H1 (cell line): ENCODE measurements around the gene FBXO8. TPM values are rescaled to one million over a fixed set of nuclear protein-coding genes. Genes with fewer than 3 reads are reported as not detected.

Experiments
- CTCF ChIA-PET: fragments of 300-600 bp; sonication (Branson Sonifier 250); formaldehyde crosslinking; loops from one replicate; lab custom pipeline; 2021; ENCODE audit not compliant: partially characterized antibody; lab: Charles Lee
- POLR2A ChIA-PET: fragments of 300-600 bp; sonication (Branson Sonifier 250); formaldehyde crosslinking; loops from one replicate; lab custom pipeline; 2021; ENCODE audit warnings: inconsistent platforms; ENCODE audit not compliant: partially characterized antibody; lab: Charles Lee
- DNase-seq, 2 experiments: peaks; one replicate each; pipeline versions ENCODE4 v3.0.0 to v3.0.0-alpha.2; 2010 to 2022; ENCODE audit warnings: low spot score in 2 of 2, low read depth in 1 of 2, mixed read lengths in 1 of 2
- FAIRE-seq: peaks from 2 replicates; lab custom pipeline; 2011; peaks lifted over from hg19 to GRCh38; lab: Jason Lieb, UNC
- H2AFZ ChIP-seq: 2 replicates; pipeline ENCODE4 v1.8.1; 2012; ENCODE audit warnings: low read length, inconsistent platforms
- H2AK5ac ChIP-seq: 2 replicates; pipeline ENCODE4 v1.6.1; 2013; ENCODE audit warnings: low read depth, low read length
- H2BK120ac ChIP-seq: replicated peaks from 2 replicates; pipeline ENCODE3; 2013; ENCODE audit warnings: low read depth, low read length, inconsistent platforms
- H2BK12ac ChIP-seq: 2 replicates; pipeline ENCODE4 v1.6.1; 2013; ENCODE audit warnings: low read depth, low read length
- H2BK15ac ChIP-seq: 2 replicates; pipeline ENCODE4 v1.6.1; 2013; ENCODE audit warnings: low read length
- H2BK20ac ChIP-seq: 2 replicates; pipeline ENCODE4 v1.6.1; 2013; ENCODE audit warnings: low read length
- H2BK5ac ChIP-seq: 2 replicates; pipeline ENCODE4 v1.6.1; 2013; ENCODE audit warnings: low read depth, low read length
- H3K14ac ChIP-seq: 2 replicates; pipeline ENCODE4 v1.6.1; 2013; ENCODE audit warnings: inconsistent platforms; ENCODE audit not compliant: insufficient read length
- H3K18ac ChIP-seq: 2 replicates; pipeline ENCODE4 v1.6.1; 2013; ENCODE audit warnings: low read length; ENCODE audit errors: extremely low read depth
- H3K23ac ChIP-seq: 2 replicates; pipeline ENCODE4 v1.6.1; 2013; ENCODE audit warnings: inconsistent platforms; ENCODE audit not compliant: insufficient read length
- H3K23me2 ChIP-seq: 2 replicates; pipeline ENCODE4 v1.6.1; 2013; ENCODE audit warnings: low read depth, low read length
- H3K27ac ChIP-seq: 2 replicates; pipeline ENCODE4 v1.6.1; 2011; ENCODE audit warnings: low read depth, low read length, inconsistent platforms
- H3K27me3 ChIP-seq, 4 experiments: replicated peaks in 1 of 4; 1 replicate in 1 of 4; 2 replicates in 3 of 4; pipeline versions ENCODE4 v1.6.1 to v1.8.1; 2011 to 2013; ENCODE audit warnings: low read length in 3 of 4, mild to moderate bottlenecking in 3 of 4, inconsistent platforms in 2 of 4, mixed read lengths in 2 of 4, moderate library complexity in 1 of 4; ENCODE audit not compliant: control insufficient read depth in 3 of 4, insufficient read depth in 3 of 4; ENCODE audit errors: extremely low read depth in 1 of 4
- H3K36me3 ChIP-seq, 4 experiments: 2 replicates each; pipeline versions ENCODE4 v1.6.1 to v1.8.1; 2011 to 2013; ENCODE audit warnings: mild to moderate bottlenecking in 4 of 4, low read length in 3 of 4, moderate library complexity in 2 of 4, control low read depth in 1 of 4, inconsistent platforms in 1 of 4; ENCODE audit not compliant: insufficient read depth in 4 of 4, control insufficient read depth in 2 of 4
- H3K4ac ChIP-seq: replicated peaks from 2 replicates; pipeline ENCODE3; 2013; ENCODE audit warnings: low read length, low read depth, mixed read lengths, inconsistent platforms; ENCODE audit not compliant: insufficient read length
- H3K4me1 ChIP-seq, 4 experiments: replicated peaks in 1 of 4; 1 replicate in 1 of 4; 2 replicates in 3 of 4; pipeline versions ENCODE4 v1.6.1 to v1.8.1; 2011 to 2013; ENCODE audit warnings: low read length in 3 of 4, inconsistent platforms in 2 of 4, mixed read lengths in 1 of 4; ENCODE audit not compliant: insufficient read depth in 4 of 4, control insufficient read depth in 3 of 4
- H3K4me2 ChIP-seq, 2 experiments: 2 replicates each; pipeline versions ENCODE4 v1.6.1 to v1.8.1; 2011 to 2013; ENCODE audit warnings: low read depth in 2 of 2, low read length in 2 of 2, control low read depth in 1 of 2, inconsistent platforms in 1 of 2, mild to moderate bottlenecking in 1 of 2; ENCODE audit not compliant: insufficient read depth in 1 of 2
- H3K4me3 ChIP-seq, 4 experiments: fragments of 200-600, 300-600 bp in 1 of 4; sonication (generic), shearing (Covaris generic), sonication (Bioruptor Twin) in 1 of 4; 2 replicates each; pipeline versions ENCODE4 v1.5.1 to v1.8.1; 2011 to 2016; ENCODE audit warnings: low read length in 4 of 4, low read depth in 3 of 4, control low read depth in 2 of 4, inconsistent platforms in 2 of 4, mild to moderate bottlenecking in 2 of 4, mixed read lengths in 1 of 4, moderate library complexity in 1 of 4; ENCODE audit not compliant: insufficient read depth in 2 of 4; ENCODE audit errors: extremely low read depth in 1 of 4
- H3K56ac ChIP-seq: replicated peaks from 2 replicates; pipeline ENCODE3; 2013; ENCODE audit warnings: low read depth, mild to moderate bottlenecking, mixed read lengths, low read length, inconsistent platforms; ENCODE audit not compliant: insufficient read length
- H3K79me1 ChIP-seq: 2 replicates; pipeline ENCODE4 v1.6.1; 2013; ENCODE audit warnings: low read depth, low read length, control low read depth
- H3K79me2 ChIP-seq, 2 experiments: 2 replicates each; pipeline versions ENCODE4 v1.6.1 to v1.8.1; 2012 to 2013; ENCODE audit warnings: low read length in 2 of 2, mild to moderate bottlenecking in 2 of 2, inconsistent platforms in 1 of 2; ENCODE audit not compliant: insufficient read depth in 2 of 2, control insufficient read depth in 1 of 2
- H3K9ac ChIP-seq, 4 experiments: replicated peaks in 1 of 4; 1 replicate in 1 of 4; 2 replicates in 3 of 4; pipeline versions ENCODE4 v1.6.1 to v1.8.1; 2011 to 2013; ENCODE audit warnings: low read depth in 3 of 4, low read length in 3 of 4, control low read depth in 2 of 4, mild to moderate bottlenecking in 2 of 4, moderate library complexity in 2 of 4, inconsistent platforms in 1 of 4; ENCODE audit errors: extremely low read depth in 1 of 4
- H3K9me3 ChIP-seq, 2 experiments: 2 replicates each; pipeline versions ENCODE4 v1.6.1 to v1.8.1; 2012 to 2013; ENCODE audit warnings: mild to moderate bottlenecking in 2 of 2, moderate library complexity in 2 of 2, control low read depth in 1 of 2, inconsistent platforms in 1 of 2, low read depth in 1 of 2, low read length in 1 of 2, mixed read lengths in 1 of 2; ENCODE audit not compliant: insufficient read depth in 2 of 2
- H4K20me1 ChIP-seq, 2 experiments: replicated peaks in 1 of 2; 2 replicates each; pipeline versions ENCODE3 to v1.8.1; 2011 to 2013; ENCODE audit warnings: inconsistent platforms in 2 of 2, low read length in 2 of 2, mild to moderate bottlenecking in 1 of 2; ENCODE audit not compliant: insufficient read depth in 2 of 2, control insufficient read depth in 1 of 2
- H4K5ac ChIP-seq: 2 replicates; pipeline ENCODE4 v1.6.1; 2013; ENCODE audit warnings: low read length, low read depth, mixed read lengths, inconsistent platforms; ENCODE audit not compliant: insufficient read length
- H4K8ac ChIP-seq: 2 replicates; pipeline ENCODE4 v1.8.0; 2013; ENCODE audit warnings: mild to moderate bottlenecking, moderate library complexity, low read length, inconsistent platforms; ENCODE audit not compliant: insufficient read depth; ENCODE audit errors: extremely low read depth
- H4K91ac ChIP-seq: replicated peaks from 2 replicates; pipeline ENCODE3; 2013; ENCODE audit warnings: low read length, mixed read lengths, inconsistent platforms; ENCODE audit not compliant: insufficient read length
- BACH1 ChIP-seq: IDR thresholded peaks from 2 replicates; pipeline ENCODE4 v1.6.1; 2012; ENCODE audit warnings: low read length, improper control_type of control experiment
- CBX8 ChIP-seq: fragments of 300-800, 300-1000 bp; sonication (generic); IDR thresholded peaks from 2 replicates; pipeline ENCODE4 v1.7.1; 2016; ENCODE audit warnings: low read depth, low read length, borderline replicate concordance
- JUND ChIP-seq: IDR thresholded peaks from 2 replicates; pipeline ENCODE4 v1.6.1; 2011; ENCODE audit warnings: mild to moderate bottlenecking, improper control_type of control experiment, low read length
- SRF ChIP-seq: IDR thresholded peaks from 2 replicates; pipeline ENCODE4 v1.6.1; 2011; ENCODE audit warnings: mild to moderate bottlenecking, low read depth, low read length, moderate library complexity
- WGBS, 2 experiments: shearing (Covaris generic) in 1 of 2; methylation state at CpG; one replicate each; pipeline versions ENCODE4 v1.1.6 to v1.1.7; 2013 to 2015; ENCODE audit warnings: low lambda C conversion rate in 2 of 2, mixed read lengths in 2 of 2, inconsistent platforms in 1 of 2, low coverage in 1 of 2, missing lambda C conversion rate in 1 of 2; ENCODE audit not compliant: insufficient replicate concordance in 2 of 2, insufficient coverage in 1 of 2, insufficient read length in 1 of 2; ENCODE audit errors: extremely low coverage in 1 of 2, missing lambda C conversion rate in 1 of 2; 5-methylcytosine and 5-hydroxymethylcytosine counted together
- polyA plus RNA-seq, 7 experiments: library from polyadenylated mRNA; depleted of rRNA in 3 of 7; stranded (reverse) in 5 of 7; unstranded in 2 of 7; fragments of >200 nt in 5 of 7; fragments of 200-250 nt in 2 of 7; gene quantifications; 1 replicate in 5 of 7; 2 replicates in 1 of 7; 4 replicates in 1 of 7; pipeline versions ENCODE4 v1.2.1 to v1.2.3, GENCODE V29; 2011 to 2013; ENCODE audit warnings: missing spikeins in 2 of 7, mixed read lengths in 2 of 7
- total RNA-seq: library from RNA; stranded (reverse); fragmentation: NEBNext Ultra II Directional; extraction: Animal tissue kit (Norgen Biotek cat#: 25700); gene quantifications from 2 replicates; pipeline ENCODE4 v1.2.1, GENCODE V29; 2021

The FBXO8 gene
- total and polyA plus RNA-seq, 2 of the 8 experiments (the other 6 are each of a cell fraction or from before 2014, with no cell fraction given) = 5.1 to 7.5 TPM

GRCh38 chr4:174252412-174252811 lies 31.1 kb downstream of the FBXO8 start:
- no peaks in the 10 kb centered on the region for H3K9me3 ChIP-seq
- H3K18ac ChIP-seq = no peak overlapping the region
- no peak overlapping the region for H2BK15ac ChIP-seq
- WGBS, 2 experiments = 50% methylated on average over 2 of the region's 2 CpGs; no CpG with 5 or more reads in 1 of the 2 experiments
- H3K27ac ChIP-seq = no peak overlapping the region
- no peak overlapping the region for H3K9ac ChIP-seq
- H3K79me2 ChIP-seq = no peaks in the 10 kb centered on the region
- H3K79me1 ChIP-seq = no peaks in the 10 kb centered on the region
- no peak overlapping the region for H4K91ac ChIP-seq
- no peak overlapping the region for H2BK20ac ChIP-seq
- H4K20me1 ChIP-seq = no peaks in the 10 kb centered on the region
- peaks cover 0 to 1% (median 0%) of the 10 kb centered on the region in 4 experiments; a peak in 1 of 7 replicates for H3K27me3 ChIP-seq
- DNase-seq (no peak), FAIRE-seq (no peak)
- no peak overlapping the region for H2AFZ ChIP-seq
- no peak overlapping the region for H4K8ac ChIP-seq
- H2BK12ac ChIP-seq = no peak overlapping the region
- ChIA-PET CTCF (interaction anchor here (1.3 to 1.7 kb wide), 2 partner anchors 18 to 30 kb away, joined by 3 to 6 read pairs; no protein-coding TSS in a partner anchor), POLR2A (no interaction called here)
- H3K4me2 ChIP-seq = no peak overlapping the region
- no peaks in the 10 kb centered on the region for H3K4me1 ChIP-seq
- H2BK5ac ChIP-seq = no peak overlapping the region
- no peak overlapping the region for H3K56ac ChIP-seq
- H2AK5ac ChIP-seq = no peak overlapping the region
- H3K14ac ChIP-seq = no peak overlapping the region
- no peak overlapping the region for H3K4me3 ChIP-seq
- no peak overlapping the region for H4K5ac ChIP-seq
- no peak for TF ChIP-seq BACH1
- no peak for TF ChIP-seq SRF
- no peak for TF ChIP-seq CBX8
- TF ChIP-seq JUND = no peak
- H3K4ac ChIP-seq = no peak overlapping the region
- H2BK120ac ChIP-seq = no peak overlapping the region
- H3K23me2 ChIP-seq = no peaks in the 10 kb centered on the region
- H3K36me3 ChIP-seq = no peaks in the 10 kb centered on the region
- H3K23ac ChIP-seq = no peak overlapping the region
